GM18520 (cell line): Measurements from ENCODE around the gene CACNB2.

Source experiments
- ATAC-seq: cut with Tn5 transposase; IDR thresholded peaks from one replicate; pipeline ENCODE4 v1.9.1; 2021; ENCODE audit not compliant: unreplicated experiment

CACNB2 gene

GRCh38 chr10:18328941-18329340, 188.7 kb downstream of the CACNB2 start:
- no peak for ATAC-seq

- no peak for ATAC-seq
Measured at GRCh38 chr10:18332048-18332447, 191.8 kb downstream of the CACNB2 start.

GRCh38 chr10:18332484-18332883, 192.3 kb downstream of the CACNB2 start:
- no peak for ATAC-seq

- no peak for ATAC-seq
Measured at GRCh38 chr10:18333621-18334020, 193.4 kb downstream of the CACNB2 start.

- no peak for ATAC-seq
Measured at GRCh38 chr10:18334116-18334867, 194.1 kb downstream of the CACNB2 start.

GRCh38 chr10:18340496-18341051, 200.3 kb downstream of the CACNB2 start:
- ATAC-seq = no peak

- no peak for ATAC-seq
Measured at GRCh38 chr10:18341055-18341454, 200.8 kb downstream of the CACNB2 start.

- no peak for ATAC-seq
Measured at GRCh38 chr10:18343573-18343972, 203.3 kb downstream of the CACNB2 start.

- ATAC-seq = no peak
Measured at GRCh38 chr10:18345308-18345707, 205.1 kb downstream of the CACNB2 start.

GRCh38 chr10:18350340-18350739, 210.1 kb downstream of the CACNB2 start:
- no peak for ATAC-seq

- no peak for ATAC-seq
Measured at GRCh38 chr10:18351421-18351820, 211.2 kb downstream of the CACNB2 start.

GRCh38 chr10:18352175-18352574, 212.0 kb downstream of the CACNB2 start:
- ATAC-seq = no peak

GRCh38 chr10:18359812-18360211, 219.6 kb downstream of the CACNB2 start:
- no peak for ATAC-seq

- ATAC-seq = no peak
Measured at GRCh38 chr10:18362892-18363291, 222.7 kb downstream of the CACNB2 start.

- ATAC-seq = no peak
Measured at GRCh38 chr10:18364987-18365775, 225.0 kb downstream of the CACNB2 start.

GRCh38 chr10:18367840-18368239, 227.6 kb downstream of the CACNB2 start:
- no peak for ATAC-seq

GRCh38 chr10:18368273-18368672, 228.0 kb downstream of the CACNB2 start:
- ATAC-seq = no peak

GRCh38 chr10:18368682-18369081, 228.5 kb downstream of the CACNB2 start:
- no peak for ATAC-seq

GRCh38 chr10:18369859-18370473, 229.7 kb downstream of the CACNB2 start:
- no peak for ATAC-seq

GRCh38 chr10:18376650-18377049, 236.4 kb downstream of the CACNB2 start:
- no peak for ATAC-seq

GRCh38 chr10:18377898-18378297, 237.7 kb downstream of the CACNB2 start:
- no peak for ATAC-seq

GRCh38 chr10:18378766-18379165, 238.5 kb downstream of the CACNB2 start:
- no peak for ATAC-seq
